ENCODE results near the gene CYSRT1.

CYSRT1 gene

DNA sequence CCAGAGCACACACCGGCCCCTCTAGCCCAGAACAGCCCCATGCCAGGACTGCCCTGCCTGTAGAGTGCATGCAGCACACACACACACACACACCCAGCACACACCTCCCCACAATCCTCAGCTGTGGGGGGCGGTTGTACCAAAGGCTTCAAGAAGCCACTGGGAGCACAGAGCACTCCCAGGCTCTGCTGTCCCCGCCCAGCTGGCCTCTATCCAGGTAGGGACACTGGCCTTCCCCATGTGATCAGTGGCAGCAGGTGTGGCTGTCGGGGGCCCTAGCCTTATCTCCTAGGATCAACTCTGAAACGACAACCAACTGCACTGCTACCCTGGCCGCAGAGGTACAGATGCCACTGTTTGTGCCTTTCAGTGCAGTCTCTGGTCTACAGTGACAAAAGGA, 38.6 kb upstream of the CYSRT1 start:
- DNase-seq (no peak), ATAC-seq (no peak)
- Mint-ChIP-seq H3K9me3 (no peaks in the 10 kb centered on the region), H3K4me1 (peaks cover 38% of the 10 kb centered on the region), H3K27ac (no peak overlapping the region), H3K36me3 (ENCODE audit: low read depth) (peaks cover 15% of the 10 kb centered on the region), H3K27me3 (no peaks in the 10 kb centered on the region), H3K4me3 (peak overlapping the region; percentile 92)

GRCh38 chr9:137187386-137187785, 37.6 kb upstream of the CYSRT1 start:
- H3K27ac Mint-ChIP-seq: peak overlapping the region; percentile 89
- no peak for ATAC-seq
- H3K27me3 Mint-ChIP-seq: no peaks in the 10 kb centered on the region
- peak overlapping the region; percentile 92 for H3K4me3 Mint-ChIP-seq
- no peak for DNase-seq
- H3K4me1 Mint-ChIP-seq: peaks cover 38% of the 10 kb centered on the region
- H3K36me3 Mint-ChIP-seq (ENCODE audit: low read depth): peaks cover 11% of the 10 kb centered on the region
- H3K9me3 Mint-ChIP-seq: no peaks in the 10 kb centered on the region

DNA sequence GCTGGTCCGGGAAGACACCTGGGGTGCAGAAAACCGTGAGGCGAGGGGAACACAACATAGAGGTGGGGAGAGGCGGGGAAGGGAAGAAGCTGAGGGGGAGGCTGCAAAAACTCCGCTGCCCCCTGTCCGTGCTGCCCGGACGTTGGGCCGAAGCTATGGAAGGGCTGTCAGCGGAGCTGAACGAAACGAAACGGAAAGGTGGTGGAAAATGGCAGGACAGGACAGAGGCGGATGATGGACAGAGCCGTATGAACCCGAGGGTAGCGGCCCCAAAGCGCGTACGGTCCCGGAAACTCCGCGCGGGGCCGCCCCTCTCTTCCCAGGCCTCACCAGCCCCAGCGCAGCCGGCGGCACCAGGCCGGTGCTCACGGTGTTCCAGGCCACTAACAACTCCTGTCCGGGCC, 36.9 kb upstream of the CYSRT1 start:
- peaks cover 11% of the 10 kb centered on the region for H3K36me3 Mint-ChIP-seq (ENCODE audit: low read depth)

GRCh38 chr9:137188490-137189296, 36.3 kb upstream of the CYSRT1 start, which contains the start of the genes ANAPC2 and SSNA1:
TSS of gene ANAPC2 (minus strand) at chr9:137188560. CDS start at chr9:137188532, 28 bp downstream.
TSS of gene SSNA1 (plus strand) at chr9:137188676. CDS start at chr9:137188727, 51 bp downstream.
- Mint-ChIP-seq H3K36me3 (ENCODE audit: low read depth) (peaks cover 7% of the 10 kb centered on the region), H3K27me3 (no peaks in the 10 kb centered on the region), H3K4me1 (peaks cover 38% of the 10 kb centered on the region), H3K27ac (peak within 1 kb of the TSS; percentile 91), H3K4me3 (peak within 1 kb of the TSS; percentile 92), H3K9me3 (no peaks in the 10 kb centered on the region)
- DNase-seq (peak; percentile 97), ATAC-seq (peak; percentile 85)

More for the DNA sequence above, 36.9 kb upstream of the CYSRT1 start:
- H3K4me1 Mint-ChIP-seq: peaks cover 38% of the 10 kb centered on the region
- no peaks in the 10 kb centered on the region for H3K9me3 Mint-ChIP-seq
- peak overlapping the region; percentile 89 for H3K27ac Mint-ChIP-seq
- H3K4me3 Mint-ChIP-seq: peak overlapping the region; percentile 92
- DNase-seq: no peak
- no peak for ATAC-seq
- no peaks in the 10 kb centered on the region for H3K27me3 Mint-ChIP-seq

GRCh38 chr9:137189297-137190295, 35.4 kb upstream of the CYSRT1 start:
- peak; percentile 2 for ATAC-seq
- H3K27me3 Mint-ChIP-seq: no peaks in the 10 kb centered on the region
- H3K9me3 Mint-ChIP-seq: no peaks in the 10 kb centered on the region
- H3K36me3 Mint-ChIP-seq (ENCODE audit: low read depth): peaks cover 7% of the 10 kb centered on the region
- no peak for DNase-seq
- H3K4me1 Mint-ChIP-seq: peaks cover 38% of the 10 kb centered on the region
- H3K4me3 Mint-ChIP-seq: peak overlapping the region; percentile 92
- H3K27ac Mint-ChIP-seq: peak overlapping the region; percentile 91

DNA sequence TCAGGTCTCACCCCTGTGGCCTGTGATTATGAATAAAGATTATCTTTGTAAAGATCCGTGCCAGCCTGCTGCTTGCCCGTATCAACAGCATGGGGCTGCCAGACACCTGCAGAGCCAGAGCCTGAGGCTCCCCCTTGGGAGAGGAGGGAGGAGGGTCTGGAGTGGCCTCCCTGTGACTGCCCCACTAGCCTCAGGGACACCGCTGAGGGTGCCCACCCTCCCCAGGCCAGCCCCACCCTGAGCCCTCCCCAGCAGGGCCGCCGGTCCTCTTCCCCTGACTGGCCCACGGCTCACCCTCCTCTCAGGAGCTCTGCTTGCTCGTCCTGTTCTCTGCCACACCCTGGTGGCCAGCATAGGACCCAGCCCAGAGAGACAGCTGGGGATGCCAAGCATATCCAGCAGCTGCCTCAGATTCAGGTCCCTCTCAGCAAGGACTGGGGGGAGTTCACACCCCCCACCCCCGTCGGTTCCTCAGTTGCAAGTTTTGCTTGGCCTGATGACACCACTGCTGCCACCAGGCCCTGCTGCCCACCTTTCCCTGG, 34.6 kb upstream of the CYSRT1 start:
- ATAC-seq (no peak), DNase-seq (no peak)
- Mint-ChIP-seq H3K36me3 (ENCODE audit: low read depth) (peaks cover 7% of the 10 kb centered on the region), H3K4me3 (peak overlapping the region; percentile 92), H3K27me3 (no peaks in the 10 kb centered on the region), H3K27ac (no peak overlapping the region), H3K9me3 (no peaks in the 10 kb centered on the region), H3K4me1 (peaks cover 38% of the 10 kb centered on the region)

DNA sequence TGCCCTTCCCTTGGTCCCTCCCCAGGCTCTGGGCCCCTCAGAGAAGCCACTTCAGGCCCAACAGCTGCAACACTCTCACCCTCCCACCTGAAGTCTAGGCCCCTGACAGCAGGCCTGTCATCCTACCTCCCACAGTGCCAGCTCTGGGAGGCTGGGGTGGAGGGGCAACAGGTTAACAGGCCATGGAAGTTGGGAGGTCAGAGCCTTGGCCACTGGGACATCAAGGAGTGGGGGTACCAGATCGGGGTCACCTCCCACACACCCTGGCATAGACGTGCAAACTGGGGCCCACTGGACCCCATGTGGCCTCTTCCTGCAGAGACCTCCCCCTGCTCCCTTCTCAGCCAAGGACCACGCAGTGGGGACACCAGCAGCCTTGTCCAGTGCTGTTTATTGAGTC, 33.7 kb upstream of the CYSRT1 start:
- ATAC-seq (no peak), DNase-seq (no peak)
- no peak overlapping the region for H3K4me3 Mint-ChIP-seq
- no peak overlapping the region for H3K27ac Mint-ChIP-seq
- H3K4me1 Mint-ChIP-seq: peaks cover 36% of the 10 kb centered on the region
- H3K36me3 Mint-ChIP-seq (ENCODE audit: low read depth): peaks cover 7% of the 10 kb centered on the region
- no peaks in the 10 kb centered on the region for H3K9me3 Mint-ChIP-seq
- H3K27me3 Mint-ChIP-seq: no peaks in the 10 kb centered on the region

- no peak overlapping the region for H3K4me3 Mint-ChIP-seq
- peaks cover 7% of the 10 kb centered on the region for H3K36me3 Mint-ChIP-seq (ENCODE audit: low read depth)
- no peak overlapping the region for H3K27ac Mint-ChIP-seq
- H3K9me3 Mint-ChIP-seq: no peaks in the 10 kb centered on the region
- ATAC-seq (no peak), DNase-seq (no peak)
- H3K4me1 Mint-ChIP-seq: peaks cover 30% of the 10 kb centered on the region
- no peaks in the 10 kb centered on the region for H3K27me3 Mint-ChIP-seq
These were observed 33.1 kb upstream of the CYSRT1 start for GRCh38 chr9:137191691-137192447.

GRCh38 chr9:137192448-137192780, 32.6 kb upstream of the CYSRT1 start:
- Mint-ChIP-seq H3K27me3 (no peaks in the 10 kb centered on the region), H3K27ac (no peak overlapping the region), H3K36me3 (ENCODE audit: low read depth) (peaks cover 7% of the 10 kb centered on the region), H3K4me3 (no peak overlapping the region), H3K9me3 (no peaks in the 10 kb centered on the region), H3K4me1 (peaks cover 25% of the 10 kb centered on the region)
- ATAC-seq (no peak), DNase-seq (no peak)

GRCh38 chr9:137192859-137193258, 32.1 kb upstream of the CYSRT1 start:
- DNase-seq (no peak), ATAC-seq (no peak)
- Mint-ChIP-seq H3K4me1 (peaks cover 21% of the 10 kb centered on the region), H3K4me3 (no peak overlapping the region), H3K27me3 (no peaks in the 10 kb centered on the region), H3K27ac (no peak overlapping the region), H3K9me3 (no peaks in the 10 kb centered on the region), H3K36me3 (ENCODE audit: low read depth) (peaks cover 7% of the 10 kb centered on the region)

- ATAC-seq: no peak
- Mint-ChIP-seq H3K9me3 (no peaks in the 10 kb centered on the region), H3K4me3 (no peak overlapping the region)
These were observed 31.2 kb upstream of the CYSRT1 start for GRCh38 chr9:137193771-137194170.

DNA sequence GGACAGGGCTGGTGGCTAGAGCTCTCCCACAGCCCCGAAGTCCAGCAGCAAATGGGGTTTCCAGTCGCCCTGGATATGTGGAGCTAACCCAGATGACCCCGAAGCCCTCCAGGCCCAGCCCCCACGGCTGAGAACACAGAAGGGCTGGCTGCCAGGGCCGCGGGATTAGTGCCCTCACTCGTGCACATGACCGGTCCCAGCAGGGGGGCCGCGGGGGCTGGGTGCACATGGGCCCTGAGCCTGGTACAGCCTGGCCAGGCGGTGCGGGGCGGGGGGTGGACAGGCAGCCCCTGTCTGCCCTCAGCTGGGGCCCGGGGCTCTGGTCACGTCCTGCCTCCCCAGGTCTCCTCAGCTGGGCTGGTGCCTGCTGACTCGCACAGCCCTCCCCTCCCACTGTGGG, 30.6 kb upstream of the CYSRT1 start:
- Mint-ChIP-seq H3K27ac (no peak overlapping the region), H3K4me3 (no peak overlapping the region), H3K9me3 (no peaks in the 10 kb centered on the region), H3K36me3 (ENCODE audit: low read depth) (peaks cover 5% of the 10 kb centered on the region), H3K27me3 (no peaks in the 10 kb centered on the region), H3K4me1 (peaks cover 14% of the 10 kb centered on the region)
- no peak for ATAC-seq
- DNase-seq: no peak

More at GRCh38 chr9:137193771-137194170, 31.2 kb upstream of the CYSRT1 start:
- no peak for DNase-seq
- no peak overlapping the region for H3K27ac Mint-ChIP-seq
- H3K4me1 Mint-ChIP-seq: peaks cover 19% of the 10 kb centered on the region
- H3K36me3 Mint-ChIP-seq (ENCODE audit: low read depth): peaks cover 7% of the 10 kb centered on the region
- no peaks in the 10 kb centered on the region for H3K27me3 Mint-ChIP-seq

GRCh38 chr9:137194909-137195308, 30.1 kb upstream of the CYSRT1 start:
- no peaks in the 10 kb centered on the region for H3K27me3 Mint-ChIP-seq
- DNase-seq (no peak), ATAC-seq (no peak)
- no peaks in the 10 kb centered on the region for H3K9me3 Mint-ChIP-seq
- H3K4me1 Mint-ChIP-seq: peaks cover 11% of the 10 kb centered on the region
- peaks cover 5% of the 10 kb centered on the region for H3K36me3 Mint-ChIP-seq (ENCODE audit: low read depth)
- H3K4me3 Mint-ChIP-seq: no peak overlapping the region
- H3K27ac Mint-ChIP-seq: no peak overlapping the region

Measured in activated naive CD8-positive, alpha-beta T cell treated with anti-CD3 and anti-CD28 coated beads, Interleukin-2, amount 50 U/mL, for 24 hours (primary cell).